PC-3 (cell line): ENCODE results near the gene CCDC78. TPM values are rescaled to one million over a fixed set of nuclear protein-coding genes. Genes with fewer than 3 reads are reported as not detected.

ENCODE experiments used
- ATAC-seq: fragments of 200-7000 bp; cut with Tn5 transposase; 2 replicates; pipeline ENCODE4 v1.9.1; 2020; ENCODE audit warnings: mild to moderate bottlenecking, moderate library complexity
- BruUV-seq: library from RNA; stranded (reverse); fragments of 400-500 nt; replicated peaks from 2 replicates; lab custom pipeline; 2021; lab: Mats Ljungman, UMichigan
- CTCF ChIA-PET: fragments of 300-600 bp; sonication (Branson Sonifier 250); formaldehyde crosslinking; loops from one replicate; lab custom pipeline; 2022; ENCODE audit warnings: antibody characterized with exemption; lab: Charles Lee
- POLR2A ChIA-PET: fragments of 300-600 bp; sonication (Branson Sonifier 250); formaldehyde crosslinking; loops from one replicate; lab custom pipeline; 2022; ENCODE audit warnings: antibody characterized with exemption; ENCODE audit not compliant: unreplicated experiment; lab: Charles Lee
- DNase-seq: peaks from one replicate; pipeline ENCODE4 v3.0.0-alpha.2; 2015
- H2AFZ ChIP-seq: fragments of 300-600 bp; sonication (generic); 2 replicates; pipeline ENCODE4 v1.6.0; 2016; ENCODE audit warnings: antibody characterized with exemption, low read length
- H3F3A ChIP-seq: fragments of 300-600 bp; sonication (generic); one replicate; pipeline ENCODE4 v1.6.0; 2017; ENCODE audit warnings: antibody characterized with exemption, low read length, control low read depth, mild to moderate bottlenecking; ENCODE audit not compliant: unreplicated experiment
- H3K27ac ChIP-seq: fragments of 300-600 bp; sonication (generic); 2 replicates; pipeline ENCODE4 v1.5.1; 2016; ENCODE audit warnings: mild to moderate bottlenecking, low read length
- H3K27me3 ChIP-seq: fragments of 300-600 bp; sonication (generic); 2 replicates; pipeline ENCODE4 v1.6.1; 2016; ENCODE audit warnings: low read length, mixed read lengths
- H3K36me3 ChIP-seq: fragments of 300-600 bp; sonication (generic); 2 replicates; pipeline ENCODE4 v1.6.1; 2016; ENCODE audit warnings: low read depth, mixed run types, low read length, mixed read lengths
- H3K4me1 ChIP-seq: fragments of 300-600 bp; sonication (generic); 2 replicates; pipeline ENCODE4 v1.5.1; 2016; ENCODE audit warnings: low read length; ENCODE audit not compliant: insufficient read depth
- H3K4me2 ChIP-seq: fragments of 300-600 bp; sonication (generic); 2 replicates; pipeline ENCODE4 v1.6.0; 2016; ENCODE audit warnings: low read length
- H3K4me3 ChIP-seq: fragments of 300-600 bp; sonication (generic); 2 replicates; pipeline ENCODE4 v1.5.1; 2016; ENCODE audit warnings: mild to moderate bottlenecking, low read length, mixed read lengths
- H3K79me2 ChIP-seq: fragments of 300-600 bp; sonication (generic); 2 replicates; pipeline ENCODE4 v1.6.1; 2017; ENCODE audit warnings: low read length, mixed read lengths
- H3K9ac ChIP-seq: fragments of 300-600 bp; sonication (generic); 2 replicates; pipeline ENCODE4 v1.6.0; 2016; ENCODE audit warnings: mild to moderate bottlenecking, low read length
- H3K9me2 ChIP-seq: fragments of 300-600 bp; sonication (generic); replicated peaks from 2 replicates; pipeline ENCODE4 v1.6.1; 2016; ENCODE audit warnings: mixed run types, low read length, mixed read lengths
- H3K9me3 ChIP-seq: fragments of 300-600 bp; sonication (generic); 2 replicates; pipeline ENCODE4 v1.6.1; 2016; ENCODE audit warnings: low read length, mixed read lengths
- H4K20me1 ChIP-seq: fragments of 300-600 bp; sonication (generic); 2 replicates; pipeline ENCODE4 v1.6.1; 2016; ENCODE audit warnings: low read length, mixed read lengths
- CTCF ChIP-seq: fragments of 300-600 bp; sonication (generic); conservative IDR thresholded peaks from 2 replicates; pipeline ENCODE4 v1.5.1; 2017; ENCODE audit warnings: antibody characterized with exemption, low read depth, mild to moderate bottlenecking, low read length
- EZH2 ChIP-seq: fragments of 300-600 bp; sonication (generic); IDR thresholded peaks from one replicate; pipeline ENCODE4 v1.6.1; 2017; ENCODE audit warnings: antibody characterized with exemption, mild to moderate bottlenecking, low read length; ENCODE audit not compliant: unreplicated experiment
- EZH2phosphoT487 ChIP-seq: fragments of 300-600 bp; sonication (generic); IDR thresholded peaks from 2 replicates; pipeline ENCODE4 v1.6.1; 2018; ENCODE audit warnings: mild to moderate bottlenecking, antibody characterized with exemption, low read length, borderline replicate concordance
- intact Hi-C: fragments of 100-400 bp; cut with micrococcal nuclease; formaldehyde crosslinking; loops from 2 replicates; pipeline ENCODE4 v1.9.0; 2023
- total RNA-seq: library from RNA; depleted of rRNA; stranded (reverse); fragments of >200 nt; gene quantifications from 2 replicates; pipeline ENCODE4 v1.2.3, GENCODE V29; 2014

The CCDC78 gene
- total RNA-seq, 1 experiment from 2014 or later = 3.3 TPM

DNA sequence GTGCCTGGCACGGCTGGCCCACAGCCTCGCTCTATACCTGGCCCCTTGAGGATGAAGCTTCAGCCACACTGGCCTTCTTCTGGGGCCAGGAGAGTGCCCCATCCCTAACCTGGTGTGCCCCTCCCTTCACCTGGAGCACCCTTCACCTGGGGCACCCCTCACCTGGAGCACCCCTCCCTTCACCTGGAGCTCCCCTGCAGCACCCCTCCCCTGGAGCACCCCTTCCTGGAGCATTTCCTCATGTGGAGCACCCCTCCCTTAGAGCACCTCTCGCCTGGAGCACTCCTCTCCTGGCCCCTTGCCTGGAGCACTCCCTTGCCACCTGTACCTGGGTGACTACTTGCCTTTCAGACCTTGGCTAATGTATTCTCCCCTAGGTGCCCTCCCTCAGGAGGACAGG is 18.2 kb downstream of the CCDC78 start:
- Histone ChIP-seq H3K4me1 (peaks cover 4% of the 10 kb centered on the region; the same call in 1 of the 2 replicates), H2AFZ (no peak overlapping the region), H3K4me3 (no peak overlapping the region), H3K9me2 (no peaks in the 10 kb centered on the region), H3K36me3 (no peaks in the 10 kb centered on the region), H3F3A (no peaks in the 10 kb centered on the region), H4K20me1 (no peaks in the 10 kb centered on the region), H3K27ac (no peak overlapping the region), H3K9ac (no peak overlapping the region), H3K27me3 (peaks cover 33% of the 10 kb centered on the region), H3K4me2 (no peak overlapping the region), H3K79me2 (no peaks in the 10 kb centered on the region), H3K9me3 (no peaks in the 10 kb centered on the region)
- ChIA-PET POLR2A (interaction anchor here (0.9 kb wide), 1 partner anchor 17 kb away, joined by 6 read pairs; no protein-coding TSS in a partner anchor), CTCF (no interaction called here)
- ATAC-seq (no peak), DNase-seq (no peak)
- no TSS peak for BruUV-seq
- intact Hi-C loops = no loop called here
- TF ChIP-seq EZH2phosphoT487 = no peak
- TF ChIP-seq CTCF = no peak
- no peak for TF ChIP-seq EZH2

GRCh38 chr16:707062-707538 is 19.1 kb downstream of the CCDC78 start:
- Histone ChIP-seq H3K79me2 (no peaks in the 10 kb centered on the region), H3K4me1 (peaks cover 4% of the 10 kb centered on the region; the same call in 1 of the 2 replicates), H3K36me3 (no peaks in the 10 kb centered on the region), H3K4me3 (no peak overlapping the region), H3F3A (no peaks in the 10 kb centered on the region), H4K20me1 (no peaks in the 10 kb centered on the region), H3K4me2 (no peak overlapping the region), H3K27me3 (peaks cover 33% of the 10 kb centered on the region), H3K27ac (no peak overlapping the region), H3K9me2 (no peaks in the 10 kb centered on the region), H2AFZ (no peak overlapping the region), H3K9me3 (no peaks in the 10 kb centered on the region), H3K9ac (no peak overlapping the region)
- TF ChIP-seq EZH2phosphoT487 = no peak
- TF ChIP-seq CTCF = no peak
- TF ChIP-seq EZH2 = no peak
- ATAC-seq = no peak
- POLR2A ChIA-PET = interaction anchor here (0.5 to 0.9 kb wide), 2 partner anchors 16 to 636 kb away, joined by 6 to 12 read pairs; no protein-coding TSS in a partner anchor
- intact Hi-C loops = no loop called here
- CTCF ChIA-PET = no interaction called here
- DNase-seq = no peak
- BruUV-seq = no TSS peak

- no peaks in the 10 kb centered on the region for H3K79me2 ChIP-seq
- no peaks in the 10 kb centered on the region for H3F3A ChIP-seq
- peaks cover 3% of the 10 kb centered on the region; the same call in 1 of the 2 replicates for H3K4me1 ChIP-seq
- H3K9ac ChIP-seq = no peak overlapping the region
- BruUV-seq = no TSS peak
- peak overlapping the region; percentile 57 for H3K4me2 ChIP-seq
- H4K20me1 ChIP-seq = no peaks in the 10 kb centered on the region
- no peak for ATAC-seq
- H3K27ac ChIP-seq = no peak overlapping the region
- H3K9me3 ChIP-seq = no peaks in the 10 kb centered on the region
- H3K4me3 ChIP-seq = peak overlapping the region; percentile 32; the same call in 1 of the 2 replicates
- no peak overlapping the region for H2AFZ ChIP-seq
- H3K9me2 ChIP-seq = no peaks in the 10 kb centered on the region
- no peak for DNase-seq
- TF ChIP-seq EZH2 = no peak
- TF ChIP-seq CTCF = no peak
- TF ChIP-seq EZH2phosphoT487 = no peak
- no peaks in the 10 kb centered on the region for H3K36me3 ChIP-seq
- intact Hi-C loops = no loop called here
- ChIA-PET POLR2A (no interaction called here), CTCF (no interaction called here)
- peaks cover 33% of the 10 kb centered on the region for H3K27me3 ChIP-seq
Observed at GRCh38 chr16:706189-707061, 19.8 kb downstream of the CCDC78 start.
